ENCODE measurements around the gene FTCD.

Gene FTCD

DNA sequence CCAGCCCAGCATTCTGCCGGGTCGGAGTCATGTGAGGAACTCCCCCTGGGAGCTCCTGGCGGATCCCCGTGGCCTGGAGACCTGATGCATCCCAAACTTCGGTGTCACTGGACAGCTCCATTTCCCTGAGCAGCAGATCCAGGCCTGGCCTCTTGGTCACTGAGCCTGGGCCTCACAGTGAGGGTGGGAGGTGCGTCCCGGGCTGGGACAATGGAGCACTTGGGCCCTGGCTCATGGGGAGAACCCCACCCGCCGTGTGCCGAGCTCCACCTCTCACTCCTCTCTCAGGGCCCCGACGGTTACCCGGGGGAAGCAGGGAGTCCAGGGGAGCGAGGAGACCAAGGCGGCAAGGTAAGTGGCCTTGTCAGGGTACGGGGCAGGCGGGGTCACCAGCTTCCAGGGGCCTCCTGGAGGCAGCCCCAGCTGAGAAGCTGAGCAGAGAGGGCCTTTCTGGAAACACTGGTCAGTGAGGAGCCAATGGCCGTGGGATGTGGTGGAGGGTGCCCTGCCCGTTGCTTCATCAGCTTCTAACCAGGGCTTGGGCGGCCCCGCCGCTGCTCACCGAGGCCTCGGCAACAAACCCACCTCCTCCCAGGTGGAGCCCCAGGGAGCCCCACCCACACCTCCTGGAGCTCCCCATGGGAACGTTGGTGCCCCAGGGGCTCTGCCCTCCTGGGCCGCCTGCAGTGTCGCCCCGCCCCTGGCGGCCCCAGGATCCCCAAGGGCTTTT lies 37.6 kb downstream of the FTCD start:
- no peak for DNase-seq
- TF ChIP-seq POLR2A (IDR thresholded peaks at IDR 0.05; ENCODE audit: low read length) (no peak), GATA1 (IDR thresholded peaks at IDR 0.05; ENCODE audit: low read depth, low read length) (no peak)

DNA sequence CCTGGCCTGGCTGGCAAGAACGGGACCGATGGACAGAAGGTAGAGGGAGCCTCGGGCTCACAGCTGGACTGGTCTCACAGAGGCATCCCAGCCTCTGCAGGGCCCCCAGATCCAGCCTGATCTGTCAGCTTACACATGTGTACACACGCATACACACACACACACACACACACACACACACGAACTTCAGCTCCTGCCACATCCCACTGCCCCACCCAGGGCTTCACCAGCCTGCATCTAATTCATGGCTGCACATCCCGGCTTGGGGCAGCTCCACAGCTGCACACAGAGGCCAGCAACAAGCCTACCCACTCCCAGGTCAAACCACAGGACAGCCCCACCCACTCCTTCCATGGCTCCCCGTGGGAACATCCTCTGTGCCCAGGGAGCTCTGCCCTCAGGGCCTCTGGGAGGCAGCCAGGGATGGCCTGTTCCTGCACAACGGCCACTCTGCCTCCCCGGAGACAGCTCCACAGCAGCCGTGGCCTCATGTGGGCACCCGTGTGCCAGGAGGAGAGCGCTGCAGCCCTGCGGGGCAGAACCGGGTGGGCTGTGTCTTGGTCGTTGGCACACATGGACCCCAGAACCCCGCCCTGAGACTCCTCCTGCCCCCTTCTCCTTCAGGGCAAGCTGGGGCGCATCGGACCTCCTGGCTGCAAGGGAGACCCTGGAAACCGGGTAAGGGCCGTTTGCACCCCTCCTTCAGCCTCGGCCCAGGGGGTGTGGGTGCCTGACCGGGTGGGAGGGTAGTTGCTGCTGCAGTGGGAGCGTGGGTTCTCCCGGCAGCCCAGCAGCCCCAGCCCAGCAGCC lies 38.4 kb downstream of the FTCD start:
- no peak for DNase-seq
- TF ChIP-seq GATA1 (IDR thresholded peaks at IDR 0.05; ENCODE audit: low read depth, low read length) (no peak), POLR2A (IDR thresholded peaks at IDR 0.05; ENCODE audit: low read length) (no peak)

- DNase-seq = no peak
- TF ChIP-seq GATA1 (IDR thresholded peaks at IDR 0.05; ENCODE audit: low read depth, low read length) (no peak), POLR2A (IDR thresholded peaks at IDR 0.05; ENCODE audit: low read length) (no peak)
Measured at GRCh38 chr21:46116189-46116775, 39.1 kb downstream of the FTCD start.

DNA sequence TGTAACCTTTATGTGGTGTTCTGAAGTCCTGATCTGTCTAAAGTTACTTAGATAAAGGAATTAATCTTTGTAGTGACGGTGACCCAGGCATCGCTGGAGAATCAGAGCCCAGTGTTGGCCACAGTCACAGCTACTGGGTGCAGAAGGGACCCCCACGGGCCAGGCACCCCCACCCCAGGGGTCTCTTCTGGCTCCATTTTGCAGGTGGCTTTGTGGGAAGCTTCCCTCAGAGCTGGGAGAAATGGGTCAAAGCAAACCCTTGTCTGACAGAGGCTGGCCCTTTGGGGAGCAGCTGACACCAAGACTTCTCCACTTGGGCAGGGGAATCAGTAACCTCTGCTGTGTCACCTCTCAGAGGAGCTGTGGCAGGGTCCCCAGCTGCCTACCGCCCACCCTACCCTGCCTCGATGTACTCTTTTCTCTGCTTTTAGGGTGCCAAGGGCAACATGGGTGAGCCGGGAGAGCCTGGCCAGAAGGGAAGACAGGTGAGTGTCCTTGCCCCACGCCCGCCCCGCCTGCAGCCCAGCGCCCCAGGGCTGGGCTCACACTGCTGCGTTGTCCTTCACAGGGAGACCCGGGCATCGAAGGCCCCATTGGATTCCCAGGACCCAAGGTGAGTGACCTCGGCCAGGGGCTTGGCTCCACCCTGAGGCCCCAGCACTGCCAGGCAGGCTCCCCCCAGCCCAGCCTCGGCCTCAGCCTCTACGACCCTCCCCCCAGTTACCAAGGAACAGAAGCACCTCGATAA lies 39.8 kb downstream of the FTCD start:
- no peak for TF ChIP-seq GATA1 (IDR thresholded peaks at IDR 0.05; ENCODE audit: low read depth, low read length)
- DNase-seq = no peak

- DNase-seq = no peak
- no peak for TF ChIP-seq POLR2A (IDR thresholded peaks at IDR 0.05; ENCODE audit: low read length)
- TF ChIP-seq GATA1 (IDR thresholded peaks at IDR 0.05; ENCODE audit: low read depth, low read length) = no peak
Measured at GRCh38 chr21:46114963-46115362, 40.4 kb downstream of the FTCD start.

DNA sequence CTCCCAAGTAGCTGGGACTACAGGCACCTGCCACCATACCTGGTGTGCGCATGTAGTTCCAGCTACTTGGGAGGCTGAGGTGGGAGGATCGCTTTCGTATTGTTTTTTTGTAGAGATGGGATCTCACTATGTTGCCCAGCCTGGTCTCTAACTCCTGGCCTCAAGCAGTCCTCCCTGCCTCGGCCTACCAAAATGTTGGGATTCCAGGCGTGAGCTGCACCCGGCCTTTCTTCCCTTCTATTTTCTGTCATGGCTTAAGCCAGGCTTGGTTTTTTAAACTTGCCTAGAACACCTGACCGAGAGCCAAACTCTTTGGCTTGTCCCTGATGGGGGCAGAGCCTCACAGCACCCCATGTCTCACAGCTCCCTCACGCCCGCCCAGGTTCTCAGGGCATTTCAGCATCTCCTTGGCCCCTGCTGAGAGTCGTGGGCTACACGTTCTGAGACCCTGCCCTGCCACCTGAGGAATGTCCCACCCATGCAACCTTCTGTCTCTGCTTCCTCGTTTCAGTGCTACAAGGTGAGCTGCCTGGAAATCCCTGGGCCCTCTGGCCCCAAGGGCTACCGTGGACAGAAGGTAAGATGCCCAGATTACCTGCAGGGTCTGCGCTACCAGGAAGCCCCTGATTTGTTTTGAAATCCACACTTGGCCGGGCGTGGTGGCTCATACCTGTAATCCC lies 41.7 kb downstream of the FTCD start:
- no peak for TF ChIP-seq GATA1 (IDR thresholded peaks at IDR 0.05; ENCODE audit: low read depth, low read length)
- no peak for TF ChIP-seq POLR2A (IDR thresholded peaks at IDR 0.05; ENCODE audit: low read length)
- DNase-seq = no peak

DNA sequence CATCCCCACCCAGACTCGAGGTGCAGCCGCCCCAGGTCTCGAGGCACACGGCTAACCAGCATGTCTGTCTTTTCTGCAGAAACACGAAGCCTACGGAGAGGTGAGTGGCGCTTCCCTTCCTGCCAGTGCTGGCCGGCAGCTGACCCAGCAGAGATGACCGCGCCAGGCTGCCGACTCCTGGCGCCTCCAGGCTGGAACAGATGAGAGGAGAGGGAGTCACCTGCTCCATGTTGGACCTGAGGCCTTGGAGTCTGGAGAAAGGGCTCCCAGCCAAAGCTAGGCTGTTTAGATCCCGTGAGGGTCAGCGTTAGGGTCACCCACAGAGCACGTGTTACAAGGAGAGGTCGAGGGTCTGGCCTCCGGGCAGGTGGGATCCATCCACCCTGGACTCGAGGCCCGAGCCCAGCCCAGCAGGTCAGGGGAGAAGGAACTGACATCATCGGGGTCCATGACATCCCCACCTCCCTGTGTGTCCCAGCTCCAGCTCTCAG lies 42.6 kb downstream of the FTCD start:
- TF ChIP-seq GATA1 (IDR thresholded peaks at IDR 0.05; ENCODE audit: low read depth, low read length) = no peak
- TF ChIP-seq POLR2A (IDR thresholded peaks at IDR 0.05; ENCODE audit: low read length) = no peak
- no peak for DNase-seq

- DNase-seq = no peak
- no peak for TF ChIP-seq GATA1 (IDR thresholded peaks at IDR 0.05; ENCODE audit: low read depth, low read length)
- TF ChIP-seq POLR2A (IDR thresholded peaks at IDR 0.05; ENCODE audit: low read length) = no peak
Measured at GRCh38 chr21:46111857-46112724, 43.3 kb downstream of the FTCD start.

DNA sequence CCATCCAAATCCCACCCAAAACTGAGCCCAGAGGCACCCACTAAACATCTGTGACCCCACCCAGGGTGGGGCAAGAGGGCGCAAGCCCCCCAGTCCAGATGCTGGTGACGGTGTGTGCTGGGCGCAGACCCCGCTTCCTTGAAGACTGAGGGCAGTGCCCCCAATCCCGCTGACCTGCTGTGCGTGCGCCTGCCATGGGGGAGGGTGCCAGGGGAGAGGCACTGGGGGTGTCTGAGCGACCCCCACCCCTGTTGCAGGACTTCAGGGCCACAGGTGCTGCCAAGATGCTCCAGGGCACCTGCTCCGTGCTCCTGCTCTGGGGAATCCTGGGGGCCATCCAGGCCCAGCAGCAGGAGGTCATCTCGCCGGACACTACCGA lies 44.2 kb downstream of the FTCD start:
- no peak for DNase-seq
- no peak for TF ChIP-seq POLR2A (IDR thresholded peaks at IDR 0.05; ENCODE audit: low read length)
- TF ChIP-seq GATA1 (IDR thresholded peaks at IDR 0.05; ENCODE audit: low read depth, low read length) = no peak

DNA sequence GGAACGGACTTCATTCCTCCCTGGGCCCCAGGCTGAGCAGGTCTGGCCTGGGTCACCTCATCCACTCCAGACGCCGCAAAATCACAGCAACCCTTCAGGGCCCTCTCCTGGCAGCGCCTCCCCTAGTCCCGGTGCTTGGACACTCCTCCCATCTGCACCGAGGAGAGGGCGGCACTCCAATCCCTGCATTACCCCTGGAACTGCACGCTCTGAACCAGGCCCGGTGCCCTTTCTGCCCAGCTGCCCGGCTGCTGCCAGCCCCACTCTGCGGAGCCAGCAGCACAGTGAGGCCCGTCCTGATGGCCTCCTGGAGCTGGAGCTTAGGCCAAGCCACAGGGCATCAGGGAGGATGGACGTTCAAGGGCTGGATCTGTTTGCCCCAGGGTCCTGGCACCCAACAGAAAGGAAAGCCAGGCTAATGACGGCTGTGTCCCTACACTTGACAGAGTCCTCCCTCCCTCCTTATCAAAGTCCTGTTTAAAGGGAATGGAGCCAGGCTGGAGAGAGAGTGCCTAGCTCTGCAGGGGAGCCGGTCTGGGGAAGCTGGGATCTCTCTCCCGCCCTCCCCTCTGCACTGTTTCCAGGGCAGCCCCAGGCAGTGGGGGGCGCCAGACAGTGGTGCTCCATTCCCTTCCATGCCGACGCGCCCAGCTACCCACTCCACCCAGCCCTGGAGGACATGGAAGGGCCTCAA lies 44.7 kb downstream of the FTCD start:
- TF ChIP-seq POLR2A (IDR thresholded peaks at IDR 0.05; ENCODE audit: low read length) = no peak
- TF ChIP-seq GATA1 (IDR thresholded peaks at IDR 0.05; ENCODE audit: low read depth, low read length) = no peak
- DNase-seq = no peak

DNA sequence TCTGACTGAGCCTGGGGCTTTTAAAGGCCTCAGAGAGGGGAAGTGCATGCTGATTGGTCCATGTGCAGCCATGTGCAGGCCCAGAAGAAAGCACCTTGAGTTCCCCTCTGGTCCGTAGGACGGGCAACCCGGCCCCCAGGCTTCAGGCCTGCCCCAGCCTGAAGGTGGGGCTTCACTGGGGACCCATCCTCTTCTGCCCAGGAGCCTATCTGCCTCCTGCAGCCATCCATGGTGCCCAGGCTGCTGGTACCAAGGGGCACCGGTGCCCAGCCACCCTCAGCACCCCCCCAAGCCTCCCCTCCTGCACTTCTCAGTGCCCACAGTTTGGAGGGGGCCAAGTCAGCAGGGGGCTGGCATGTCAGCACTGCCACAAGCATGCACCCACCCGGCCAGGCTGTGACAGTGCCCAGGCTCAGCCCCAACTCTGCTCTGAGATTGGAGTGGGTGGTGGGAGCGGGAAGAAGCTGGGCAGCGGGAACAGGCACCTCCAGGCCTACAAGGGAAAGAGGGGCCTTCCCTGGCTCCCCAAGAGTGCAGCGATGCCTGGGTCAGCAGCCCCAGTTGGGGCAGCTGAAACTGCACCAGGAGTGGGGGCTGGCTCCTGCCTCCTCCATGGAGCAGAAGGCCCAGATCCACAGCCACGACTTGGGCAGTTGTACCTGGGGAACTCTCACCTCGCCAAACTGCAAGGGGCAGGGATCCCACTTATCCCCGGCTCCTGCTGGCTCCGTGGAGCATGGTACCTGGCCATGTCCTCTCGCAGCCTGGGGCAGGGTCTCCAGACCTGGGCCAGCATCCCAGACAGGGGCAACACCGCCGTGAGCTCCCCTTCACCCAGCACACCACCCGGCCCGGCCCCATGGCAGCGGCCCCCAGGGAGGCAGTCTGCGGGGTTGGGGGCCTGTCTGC lies 45.8 kb downstream of the FTCD start:
- DNase-seq = no peak
- TF ChIP-seq POLR2A (IDR thresholded peaks at IDR 0.05; ENCODE audit: low read length) (no peak), GATA1 (IDR thresholded peaks at IDR 0.05; ENCODE audit: low read depth, low read length) (no peak)
